HG02678 (cell line): ENCODE data around the gene CFAP58.

Source experiments
- ATAC-seq: cut with Tn5 transposase; IDR thresholded peaks from one replicate; pipeline ENCODE4 v1.9.1; 2021; ENCODE audit warnings: mild to moderate bottlenecking, moderate library complexity; ENCODE audit not compliant: unreplicated experiment

Gene CFAP58

DNA sequence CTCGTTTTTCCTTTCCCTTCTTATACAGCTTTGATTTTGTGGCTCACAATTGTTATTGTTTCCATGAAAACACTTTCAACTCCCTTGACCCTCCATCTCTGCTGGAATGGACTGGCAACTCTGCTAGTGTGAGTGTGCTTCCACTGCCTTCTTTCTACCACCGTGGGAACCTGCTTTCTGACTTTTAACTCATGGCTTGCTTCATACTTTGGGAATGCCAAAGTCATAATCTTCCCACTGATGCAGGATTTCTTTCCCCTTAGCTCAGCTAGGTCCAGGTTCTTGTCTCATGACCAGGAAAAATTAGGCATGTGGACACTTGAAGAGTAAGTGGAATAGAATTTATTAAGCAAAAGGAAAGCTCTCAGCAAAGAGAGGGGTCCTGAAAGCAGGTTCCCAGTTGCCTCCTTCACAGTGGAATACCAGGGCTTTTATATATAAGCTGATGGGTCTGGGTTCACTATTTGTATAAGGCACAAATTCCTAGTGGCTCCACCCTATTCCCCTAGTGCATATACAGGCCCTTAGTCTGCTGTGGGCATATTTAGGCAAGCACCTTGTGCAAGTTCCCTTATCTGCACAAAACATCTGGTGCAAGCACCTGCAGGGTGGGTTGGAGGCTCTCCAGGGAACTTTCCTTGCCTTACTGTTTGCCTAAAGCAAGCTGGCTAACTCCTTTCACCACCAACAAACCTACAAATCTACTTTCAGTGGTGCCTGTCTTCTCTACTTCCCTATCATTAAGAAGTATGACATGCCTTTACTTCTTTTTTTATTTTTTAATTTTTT, 119.5 kb downstream of the CFAP58 start:
- ATAC-seq: no peak

- ATAC-seq: no peak
Measured at GRCh38 chr10:104478380-104478779, 124.7 kb downstream of the CFAP58 start.

GRCh38 chr10:104479906-104480593, 126.4 kb downstream of the CFAP58 start:
- ATAC-seq: no peak

- ATAC-seq: no peak
Measured at GRCh38 chr10:104480797-104481196, 127.2 kb downstream of the CFAP58 start.

- no peak for ATAC-seq
Measured at GRCh38 chr10:104483582-104483981, 129.9 kb downstream of the CFAP58 start.

DNA sequence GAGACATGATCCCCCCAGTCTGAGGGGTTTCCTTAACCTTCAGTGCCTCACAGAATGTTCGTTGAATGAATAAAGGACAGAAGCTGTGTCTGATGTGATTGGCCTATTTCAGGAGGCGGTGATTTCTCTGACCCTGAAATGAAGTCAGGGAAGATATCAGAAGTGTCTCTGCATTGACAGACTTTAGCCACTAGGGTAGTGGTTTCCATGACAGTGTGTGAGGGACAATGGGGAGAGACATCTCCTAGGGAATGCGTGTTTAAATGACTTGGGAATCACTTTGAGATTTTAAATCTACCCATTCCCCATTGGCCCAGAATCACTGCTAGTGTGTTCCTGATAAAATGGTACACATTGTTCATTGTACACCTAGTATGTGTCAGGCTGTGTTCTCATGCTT, 132.0 kb downstream of the CFAP58 start:
- no peak for ATAC-seq

GRCh38 chr10:104486803-104487202, 133.2 kb downstream of the CFAP58 start:
- ATAC-seq: no peak

DNA sequence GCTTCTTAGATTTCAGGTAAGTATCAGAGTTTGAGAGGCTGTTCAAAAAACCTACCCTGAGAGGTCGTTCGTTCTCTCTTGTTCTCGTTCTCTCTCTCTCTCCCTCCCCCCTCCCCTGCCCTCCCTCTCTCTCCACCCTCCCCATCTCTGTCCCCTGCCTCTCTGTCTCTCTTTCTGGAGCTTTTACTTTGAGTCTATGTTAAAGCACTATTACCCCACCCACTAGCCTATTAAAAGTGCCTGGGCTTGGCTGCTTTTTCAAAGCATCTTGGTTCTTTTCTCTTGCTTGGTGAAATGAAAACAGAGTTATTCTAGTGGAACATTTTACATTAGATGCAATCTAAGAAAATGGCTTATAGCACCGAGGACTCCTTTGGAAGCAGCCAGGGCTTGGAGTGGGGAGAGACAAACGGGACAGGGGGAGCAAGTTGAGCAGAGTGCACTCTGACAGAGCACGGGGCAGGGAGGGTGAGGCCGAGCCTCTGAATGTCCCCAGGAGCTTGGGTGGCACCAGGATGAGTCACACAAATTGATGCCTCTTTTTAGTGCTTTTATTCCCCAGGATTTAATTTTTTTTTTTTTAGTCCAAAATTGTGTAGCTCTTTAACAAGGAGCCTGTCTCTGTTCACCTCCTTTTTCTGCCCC, 134.3 kb downstream of the CFAP58 start:
- no peak for ATAC-seq

DNA sequence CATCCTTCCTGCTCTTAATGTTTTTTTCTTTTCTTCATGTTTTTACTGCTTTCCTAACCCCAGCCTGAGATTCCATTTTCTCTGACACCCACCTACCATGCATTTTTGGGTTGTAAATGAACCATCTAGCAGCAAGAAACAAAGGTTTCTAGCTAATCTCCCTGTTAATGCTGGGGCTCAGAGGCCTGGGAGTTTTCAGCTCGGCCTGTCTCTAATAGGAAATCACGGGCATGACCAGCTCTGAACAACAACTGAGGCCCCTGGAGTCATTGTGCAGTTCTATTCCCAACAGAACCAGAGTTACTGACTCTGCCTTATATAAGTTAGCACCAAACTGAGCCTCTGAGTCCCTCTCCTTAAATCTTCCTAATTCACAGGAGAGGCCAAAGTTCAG, 134.8 kb downstream of the CFAP58 start:
- ATAC-seq: no peak

DNA sequence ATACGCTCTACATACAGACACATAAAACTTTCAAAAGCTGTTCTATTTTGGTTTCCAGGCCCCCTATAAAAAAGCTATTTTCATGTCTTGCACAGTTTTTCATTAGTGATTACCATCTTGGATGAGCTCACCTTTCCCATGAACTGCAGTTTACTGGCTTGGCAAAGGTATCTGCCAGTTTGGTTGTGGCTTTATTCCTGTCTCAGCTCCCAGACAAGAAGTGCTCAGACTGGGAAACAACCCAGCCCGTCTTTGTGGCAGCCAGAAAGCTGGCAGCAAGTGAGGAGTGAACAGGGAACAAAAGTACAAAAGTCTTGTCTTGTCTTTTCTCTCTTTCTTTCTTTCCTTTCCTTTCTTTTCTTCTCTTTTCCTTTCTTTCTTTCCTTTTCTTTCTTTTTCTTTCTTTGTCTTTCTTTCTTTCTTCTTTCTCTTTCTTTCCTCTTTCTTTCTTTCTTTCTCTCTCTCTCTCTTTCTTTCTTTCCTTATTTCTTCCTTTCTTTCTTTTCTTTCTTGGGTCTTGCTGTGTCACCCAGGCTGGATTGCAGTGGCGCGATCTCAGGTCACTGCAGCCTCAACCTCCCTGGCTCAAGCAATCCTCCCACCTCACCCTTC, 138.8 kb downstream of the CFAP58 start:
- no peak for ATAC-seq

DNA sequence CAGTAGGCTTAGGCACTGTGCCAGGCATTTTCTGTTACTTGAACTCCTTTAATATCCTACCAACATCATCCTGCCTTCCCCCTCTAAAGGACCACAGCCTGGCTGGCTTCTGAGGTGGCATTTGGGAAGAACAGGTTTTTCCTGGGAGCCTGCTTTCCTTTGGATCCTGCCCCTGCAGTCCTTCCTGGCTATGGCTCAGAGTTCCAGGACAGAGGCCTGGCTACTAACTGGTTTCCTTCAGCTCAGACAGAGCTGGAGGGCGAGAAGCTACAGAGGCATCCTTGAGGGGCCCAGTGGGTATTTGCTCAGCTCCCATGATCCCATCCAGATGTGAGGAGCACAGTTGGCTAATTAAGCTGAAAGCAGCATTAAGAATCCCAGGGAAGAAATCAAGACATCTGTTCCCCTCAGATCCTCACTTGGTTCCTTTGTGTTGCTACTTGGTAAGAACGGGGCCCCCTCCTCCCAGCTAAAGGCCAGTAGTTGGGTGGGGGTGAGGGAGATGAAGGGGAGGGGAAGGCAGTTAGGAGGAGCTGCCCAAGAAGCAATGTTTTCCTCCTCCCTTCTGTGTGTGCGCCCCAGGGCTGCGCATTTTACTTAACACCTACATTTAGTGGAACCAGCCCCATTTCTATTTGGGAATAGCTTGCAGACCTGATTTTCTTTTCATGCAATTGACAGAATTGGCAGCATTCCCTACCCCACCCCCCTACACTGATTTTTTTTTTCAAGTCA, 144.9 kb downstream of the CFAP58 start:
- ATAC-seq: no peak

GRCh38 chr10:104501449-104501848, 147.8 kb downstream of the CFAP58 start:
- no peak for ATAC-seq

DNA sequence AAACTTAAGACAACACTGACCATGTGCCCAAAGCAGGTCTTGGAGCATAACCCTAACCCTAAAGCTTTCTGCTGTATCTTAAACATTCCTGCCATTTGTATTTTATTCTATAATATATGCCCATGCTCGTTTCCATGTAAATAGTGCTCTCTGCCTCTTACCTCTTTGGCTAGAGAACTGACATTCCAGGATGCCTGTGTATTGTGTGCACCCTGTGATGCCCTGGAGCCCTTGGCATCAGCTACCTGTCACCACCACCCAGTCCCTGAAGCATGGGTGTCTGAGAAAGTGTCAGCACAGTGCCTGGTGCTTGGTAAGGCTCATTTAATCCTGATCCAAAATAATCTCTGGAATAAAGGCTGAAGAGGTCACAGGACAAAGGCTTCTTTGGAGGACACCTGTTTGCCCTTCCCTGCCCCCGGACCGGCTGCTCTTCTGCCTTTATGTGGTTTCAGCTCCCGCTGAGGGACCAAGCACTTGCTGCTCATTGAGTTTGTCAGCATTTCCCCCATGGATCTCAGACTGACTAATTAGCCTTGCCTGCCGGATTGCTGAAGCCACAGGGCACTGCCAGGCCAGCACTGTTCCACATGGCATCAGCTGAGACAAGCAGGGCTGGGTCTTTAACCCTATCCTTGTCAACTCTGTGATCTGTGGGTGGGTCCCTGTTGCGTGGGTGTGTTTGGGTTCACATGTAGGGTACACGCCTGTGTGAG, 148.4 kb downstream of the CFAP58 start:
- ATAC-seq: no peak

GRCh38 chr10:104502907-104503306, 149.3 kb downstream of the CFAP58 start:
- ATAC-seq: no peak
